IPS-18c (cell line): ENCODE data around the gene COL5A1.
"Not testable (repeated sequence)": the region's sequence is repeated elsewhere in the genome, so short reads cannot be mapped to it uniquely, and the experiment has no call there.

Experiments
- H3K4me3 ChIP-seq: 2 replicates; pipeline ENCODE4 v1.7.0; 2013; ENCODE audit warnings: low read depth, mild to moderate bottlenecking, low read length, moderate library complexity; ENCODE audit not compliant: insufficient read depth
- H3K9me3 ChIP-seq: one replicate; pipeline ENCODE4 v1.6.1; 2013; ENCODE audit warnings: mild to moderate bottlenecking, low read length, moderate library complexity; ENCODE audit not compliant: control insufficient read depth, insufficient read depth

COL5A1 gene

DNA sequence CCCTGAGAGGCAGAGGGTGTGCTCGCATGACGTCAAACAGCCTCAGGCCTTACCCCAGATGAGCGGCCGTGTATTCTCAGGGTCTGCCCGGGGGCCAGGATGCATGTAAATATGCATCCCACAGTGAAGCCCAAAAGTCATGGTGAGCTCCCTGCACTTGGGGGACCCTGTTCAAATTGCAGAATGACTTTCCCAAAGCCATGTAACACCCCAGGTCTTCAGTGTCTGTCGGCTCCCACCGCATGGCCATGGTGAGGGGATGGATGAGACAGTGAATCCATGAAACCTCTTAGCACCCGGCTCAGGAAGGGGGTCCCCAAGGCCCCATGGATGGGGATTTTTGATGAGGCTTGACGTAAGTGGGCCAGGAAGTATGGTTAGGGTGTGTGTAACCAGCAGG is 9.3 kb upstream of the COL5A1 start:
- Histone ChIP-seq H3K9me3 (peaks cover 2% of the 10 kb centered on the region), H3K4me3 (no peak overlapping the region)

DNA sequence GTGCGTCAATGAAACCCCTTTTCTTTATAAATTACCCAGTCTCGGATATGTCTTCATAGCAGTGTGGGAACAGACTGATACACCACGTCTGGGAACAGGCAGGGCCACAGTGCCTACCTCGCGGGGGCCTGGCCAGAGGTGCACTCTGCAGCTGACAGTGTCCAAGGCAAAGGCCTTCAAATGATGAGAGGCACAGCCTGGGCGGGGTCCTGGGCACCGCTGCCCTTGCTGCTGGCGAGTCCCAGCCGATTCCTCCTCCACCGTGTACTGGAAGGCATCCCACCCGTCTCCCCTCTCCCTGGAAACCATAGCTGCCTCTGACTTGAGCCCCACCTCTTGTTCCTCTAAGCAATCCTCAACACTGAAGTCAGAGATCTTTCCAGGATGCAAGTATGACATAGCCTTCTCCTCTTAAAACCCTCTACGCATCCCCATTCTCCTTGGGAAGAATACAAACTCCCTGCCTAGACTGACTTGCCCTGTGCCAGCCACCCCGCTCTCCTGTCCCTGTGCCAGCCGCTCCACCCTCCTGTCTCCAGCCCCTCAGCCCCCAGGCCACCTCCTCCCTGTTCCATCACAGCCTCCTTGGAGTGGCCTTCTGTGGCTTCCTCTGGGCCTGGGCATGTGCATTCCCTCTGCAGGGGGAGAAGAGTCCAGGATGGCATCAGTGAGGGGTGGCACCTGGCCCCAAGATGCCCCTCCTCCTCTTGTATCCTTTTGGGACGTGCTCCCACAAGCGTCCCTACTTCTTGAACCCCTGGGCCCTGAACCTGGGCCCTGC is 8.1 kb upstream of the COL5A1 start:
- H3K4me3 ChIP-seq, result no peak overlapping the region
- H3K9me3 ChIP-seq, result peaks cover 2% of the 10 kb centered on the region

DNA sequence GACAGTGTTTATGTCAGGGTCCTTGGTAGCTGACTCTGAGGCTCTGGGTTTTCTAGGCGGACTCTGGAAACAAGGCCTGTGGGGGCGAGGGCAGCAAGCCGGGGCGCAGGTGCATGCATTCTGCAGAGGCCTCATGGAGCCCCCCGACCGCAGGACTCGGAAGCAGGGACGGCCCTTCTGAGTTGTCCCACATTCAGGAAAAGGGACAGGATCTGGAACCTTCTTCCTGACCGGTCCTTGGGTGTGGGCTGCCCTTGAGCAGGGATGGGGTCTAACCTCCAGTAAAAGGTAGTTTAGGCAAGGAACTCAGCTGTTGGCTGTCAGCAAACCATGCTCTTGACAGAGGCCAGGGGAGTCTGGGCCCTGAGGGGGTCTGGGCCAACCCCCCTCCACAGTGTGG is 7.4 kb upstream of the COL5A1 start:
- H3K4me3 ChIP-seq, result no peak overlapping the region
- H3K9me3 ChIP-seq, result peaks cover 2% of the 10 kb centered on the region

DNA sequence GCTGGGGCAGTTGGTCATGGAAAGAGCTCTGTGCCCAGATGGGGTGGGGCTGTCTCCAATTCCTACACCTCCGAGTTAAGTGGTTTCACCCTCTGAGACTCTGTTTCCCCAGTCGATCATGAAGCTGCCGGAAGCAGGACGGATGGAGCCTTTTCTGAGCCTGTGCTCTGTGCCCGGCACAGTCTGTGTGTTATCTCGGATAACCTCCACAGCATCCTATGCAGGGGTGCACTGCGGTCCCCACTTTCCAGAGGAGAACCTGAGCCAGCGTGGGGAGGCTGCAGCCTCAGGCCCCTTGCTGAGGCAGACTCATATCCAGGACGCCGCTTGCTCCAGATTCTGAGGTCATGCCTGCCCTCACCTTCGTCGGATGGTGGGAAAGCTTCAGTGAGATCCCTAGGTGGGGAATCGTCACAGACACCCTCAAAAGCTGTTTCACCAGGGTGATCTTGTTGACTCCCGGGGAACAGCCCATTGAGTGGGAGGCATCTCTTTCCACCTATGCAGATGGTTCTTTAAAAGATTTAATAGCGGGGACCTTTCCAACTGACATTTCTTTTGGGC is 6.9 kb upstream of the COL5A1 start:
- Histone ChIP-seq H3K9me3 (peaks cover 2% of the 10 kb centered on the region), H3K4me3 (no peak overlapping the region)

DNA sequence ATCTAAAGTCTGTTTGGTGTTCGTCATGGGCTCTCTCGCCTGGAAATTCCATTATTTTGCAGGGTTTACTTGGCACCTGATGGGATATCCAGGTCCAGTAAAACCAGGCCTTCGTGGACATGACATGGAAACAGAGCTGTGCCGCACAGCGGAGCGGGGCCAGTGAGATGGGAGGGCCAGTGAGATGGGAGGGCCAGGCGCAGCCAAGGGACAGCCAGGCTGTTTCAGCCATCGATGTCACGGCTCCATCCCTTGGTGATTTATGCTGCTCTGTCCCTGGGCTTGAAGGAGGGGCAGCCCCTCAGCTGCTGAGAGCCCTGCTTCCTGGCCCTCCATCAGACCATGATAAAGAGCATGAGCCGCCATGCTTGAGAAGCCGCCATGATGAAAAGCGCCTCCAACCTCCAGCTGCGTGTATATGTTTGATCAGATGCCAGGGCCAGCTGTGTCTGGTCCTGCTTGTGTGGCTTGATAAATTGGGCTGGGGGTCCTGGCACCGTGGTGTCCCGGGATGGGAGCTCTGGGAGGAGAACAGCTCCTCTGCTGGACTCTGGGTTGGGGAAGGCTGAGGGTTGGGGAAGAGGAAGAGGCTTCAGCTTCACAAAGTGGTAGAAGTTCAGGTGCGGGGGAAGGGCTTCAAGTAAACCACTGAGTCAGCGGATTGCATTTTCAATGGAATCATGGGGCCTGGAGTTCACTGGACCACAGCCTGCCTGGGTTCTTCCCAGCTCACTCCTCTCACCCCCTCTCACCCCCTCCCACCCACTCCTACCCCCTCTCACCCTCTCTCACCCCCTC is 6.1 kb upstream of the COL5A1 start:
- Histone ChIP-seq H3K4me3 (no peak overlapping the region), H3K9me3 (peaks cover 2% of the 10 kb centered on the region)

DNA sequence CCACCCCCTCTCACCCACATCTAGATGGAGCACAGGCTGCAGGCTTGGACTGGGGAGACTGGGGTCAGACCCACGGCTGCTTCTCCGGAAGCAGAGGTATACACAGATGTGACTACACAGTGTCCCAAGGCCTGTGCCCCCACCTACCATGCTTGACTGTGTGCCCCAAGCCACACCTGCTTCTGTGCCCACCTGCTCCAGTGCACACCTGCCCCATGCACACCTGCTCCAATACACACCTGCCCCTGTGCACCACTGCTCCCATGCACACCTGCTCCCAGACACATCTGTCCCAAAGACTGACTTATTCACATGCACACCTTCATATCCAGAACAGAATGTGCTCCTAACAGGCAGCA is 5.5 kb upstream of the COL5A1 start:
- H3K4me3 ChIP-seq, result no peak overlapping the region

DNA sequence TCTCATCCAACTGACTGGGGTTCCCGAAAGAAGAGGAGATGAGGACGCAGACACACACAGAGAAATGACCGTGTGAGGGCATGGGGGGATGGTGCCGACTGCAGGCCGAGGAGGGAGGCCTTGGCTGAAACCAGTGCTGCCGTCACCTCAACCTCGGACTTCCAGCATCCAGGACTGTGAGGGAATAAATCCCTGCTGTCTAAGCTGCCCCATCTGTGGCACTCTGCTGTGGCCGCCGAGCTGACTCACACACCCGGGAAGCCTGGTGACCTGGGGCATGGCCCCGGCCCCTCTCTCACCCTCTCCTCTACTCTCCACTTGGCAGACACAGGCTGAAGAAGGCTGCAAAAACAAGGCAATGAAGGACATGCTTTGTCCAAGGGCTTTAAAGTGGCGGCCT is 4.4 kb upstream of the COL5A1 start:
- Histone ChIP-seq H3K4me3 (no peak overlapping the region), H3K9me3 (peaks cover 2% of the 10 kb centered on the region)

More for the DNA sequence above, 5.5 kb upstream of the COL5A1 start:
- peaks cover 2% of the 10 kb centered on the region for H3K9me3 ChIP-seq

DNA sequence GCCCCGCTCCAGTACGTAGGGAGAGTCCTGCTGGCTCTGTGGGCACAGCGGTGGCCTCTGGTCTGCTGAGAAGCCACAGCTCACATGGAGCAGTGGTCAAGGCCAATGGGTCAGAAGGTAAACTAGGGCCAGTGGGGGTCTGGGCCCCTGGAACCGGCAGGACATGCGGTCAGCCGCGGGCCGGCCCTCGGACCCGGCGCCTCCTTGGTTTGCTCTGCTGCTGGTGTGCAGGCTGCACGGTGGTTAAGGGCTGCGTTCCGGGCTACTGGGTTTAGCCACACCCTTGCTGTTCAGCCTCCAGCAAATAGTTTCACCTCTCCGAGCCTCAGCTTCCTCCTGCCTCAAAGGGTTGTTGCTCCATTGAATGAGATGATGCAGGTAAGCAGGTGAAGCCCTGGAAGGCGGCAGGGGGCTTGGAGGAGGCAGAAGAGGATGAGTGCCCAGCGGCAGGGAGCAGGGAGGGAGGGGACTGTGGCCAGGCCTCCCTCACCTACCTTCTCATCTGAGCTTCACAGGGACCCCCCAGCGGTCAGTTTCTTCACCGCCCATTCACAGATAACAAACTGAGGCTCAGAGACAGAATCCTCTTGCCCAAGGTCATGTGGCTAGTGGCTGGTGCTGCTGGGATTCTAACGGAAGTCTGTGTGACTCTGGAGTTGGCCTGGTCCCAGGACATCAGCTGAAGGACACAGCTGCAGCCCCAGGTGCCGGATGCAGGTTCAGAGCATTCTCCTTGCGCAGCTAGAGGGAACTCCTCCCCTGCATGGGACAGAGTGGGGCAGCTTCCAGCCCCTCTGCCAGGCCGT is 3.7 kb upstream of the COL5A1 start:
- H3K4me3 ChIP-seq, result no peak overlapping the region
- H3K9me3 ChIP-seq, result peaks cover 2% of the 10 kb centered on the region

DNA sequence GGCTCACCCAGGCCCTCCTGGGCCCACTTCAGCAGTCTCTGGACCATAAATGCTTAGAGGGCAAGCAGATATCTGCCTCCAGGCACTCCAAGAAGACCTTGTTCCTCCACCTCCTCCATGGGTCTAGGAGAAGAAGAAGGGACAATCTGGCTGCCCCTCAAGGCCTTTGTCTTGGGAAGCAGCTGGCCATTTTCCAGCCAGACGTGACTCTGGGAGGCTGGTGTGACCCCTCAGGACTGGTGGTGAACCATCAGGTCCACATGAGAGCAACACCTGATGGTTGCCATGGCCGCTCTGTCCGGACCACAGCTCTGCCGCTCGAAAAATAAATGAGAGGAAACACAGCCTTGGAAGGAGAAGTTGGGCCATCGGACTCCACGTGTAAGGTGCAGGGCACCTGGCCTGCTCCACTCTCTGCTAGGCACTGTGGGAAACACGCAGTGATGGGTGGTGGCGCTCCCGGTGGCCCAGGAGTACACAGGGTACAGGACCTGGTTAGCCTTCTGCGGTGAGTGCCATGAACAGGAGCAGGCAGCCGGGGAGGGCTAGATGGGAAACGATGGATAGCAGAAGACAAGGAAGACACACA is 3.0 kb upstream of the COL5A1 start:
- Histone ChIP-seq H3K9me3 (peaks cover 1% of the 10 kb centered on the region), H3K4me3 (no peak overlapping the region)

DNA sequence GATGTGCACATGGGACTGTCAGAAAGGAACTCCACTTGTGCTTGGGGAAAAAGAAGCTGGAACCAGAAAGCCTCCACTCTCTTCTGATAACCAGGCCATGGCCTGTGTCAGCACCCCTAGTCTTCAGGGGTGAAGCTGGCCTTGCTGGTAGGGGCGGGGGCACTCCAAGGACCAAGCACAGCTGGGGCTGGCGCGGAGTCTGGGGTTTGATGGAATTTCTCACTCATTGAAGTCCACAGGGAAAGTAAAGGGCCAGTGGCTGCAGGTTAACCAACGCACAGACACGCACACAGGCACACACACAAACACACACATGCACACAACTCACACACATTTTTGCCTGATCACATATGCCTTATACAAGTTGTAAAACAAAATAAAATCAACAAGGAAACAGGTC is 1.6 kb upstream of the COL5A1 start:
- H3K4me3 ChIP-seq, result no peak overlapping the region
- no peaks in the 10 kb centered on the region for H3K9me3 ChIP-seq

DNA sequence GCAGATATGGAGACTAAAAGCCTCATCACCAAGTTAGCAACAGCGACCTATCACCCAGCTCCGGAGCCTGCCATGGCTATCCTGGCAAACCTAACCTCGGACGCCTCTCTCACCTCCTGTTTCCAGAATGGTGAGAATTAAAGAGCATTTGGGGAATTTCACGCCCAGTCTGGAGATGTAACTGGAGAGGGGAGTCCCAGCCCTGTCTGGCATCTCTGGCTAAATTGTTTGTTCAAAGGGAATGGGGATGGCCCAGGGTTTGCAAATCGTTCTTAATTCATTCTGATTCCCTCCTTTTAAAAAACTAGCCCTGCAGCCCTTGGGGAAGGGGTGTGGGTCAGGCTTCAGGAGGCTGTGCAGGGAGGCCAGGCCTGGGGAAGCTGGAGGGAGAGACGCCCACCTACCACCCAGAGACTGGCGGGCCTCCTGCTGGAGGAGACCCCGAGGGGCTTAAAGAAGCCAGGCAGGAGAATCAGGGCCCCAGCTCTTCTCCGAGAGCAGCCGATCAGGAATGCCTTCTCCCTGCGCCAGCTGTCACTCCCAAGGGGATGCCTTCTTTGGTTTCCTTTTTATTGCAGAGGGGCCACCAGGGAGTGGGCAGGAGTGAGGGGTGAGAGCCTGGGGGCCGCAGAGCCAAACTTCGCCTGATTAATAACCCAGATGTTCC is 964 bp upstream of the COL5A1 start:
- Histone ChIP-seq H3K4me3 (peak overlapping the region; percentile 65; the same call in 1 of the 2 replicates), H3K9me3 (no peaks in the 10 kb centered on the region)

DNA sequence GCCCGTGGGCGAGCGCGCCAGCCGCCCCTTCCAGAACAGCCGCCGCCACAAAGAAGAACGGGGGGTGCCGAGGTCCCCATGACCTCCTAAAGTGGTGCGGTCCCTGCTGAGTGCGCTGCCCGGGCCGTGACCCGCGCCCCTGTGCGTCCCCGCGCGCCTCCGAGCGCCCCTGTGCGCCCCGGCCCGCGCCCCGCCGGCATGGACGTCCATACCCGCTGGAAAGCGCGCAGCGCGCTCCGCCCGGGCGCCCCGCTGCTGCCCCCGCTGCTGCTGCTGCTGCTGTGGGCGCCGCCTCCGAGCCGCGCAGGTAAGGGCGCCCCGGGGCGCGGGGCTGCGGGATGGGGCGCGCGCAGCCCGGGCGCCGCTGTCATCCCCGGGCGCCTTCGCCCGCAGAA is 384 bp downstream of the COL5A1 start:
- Histone ChIP-seq H3K4me3 (peak overlapping the region; percentile 65), H3K9me3 (no peaks in the 10 kb centered on the region)

DNA sequence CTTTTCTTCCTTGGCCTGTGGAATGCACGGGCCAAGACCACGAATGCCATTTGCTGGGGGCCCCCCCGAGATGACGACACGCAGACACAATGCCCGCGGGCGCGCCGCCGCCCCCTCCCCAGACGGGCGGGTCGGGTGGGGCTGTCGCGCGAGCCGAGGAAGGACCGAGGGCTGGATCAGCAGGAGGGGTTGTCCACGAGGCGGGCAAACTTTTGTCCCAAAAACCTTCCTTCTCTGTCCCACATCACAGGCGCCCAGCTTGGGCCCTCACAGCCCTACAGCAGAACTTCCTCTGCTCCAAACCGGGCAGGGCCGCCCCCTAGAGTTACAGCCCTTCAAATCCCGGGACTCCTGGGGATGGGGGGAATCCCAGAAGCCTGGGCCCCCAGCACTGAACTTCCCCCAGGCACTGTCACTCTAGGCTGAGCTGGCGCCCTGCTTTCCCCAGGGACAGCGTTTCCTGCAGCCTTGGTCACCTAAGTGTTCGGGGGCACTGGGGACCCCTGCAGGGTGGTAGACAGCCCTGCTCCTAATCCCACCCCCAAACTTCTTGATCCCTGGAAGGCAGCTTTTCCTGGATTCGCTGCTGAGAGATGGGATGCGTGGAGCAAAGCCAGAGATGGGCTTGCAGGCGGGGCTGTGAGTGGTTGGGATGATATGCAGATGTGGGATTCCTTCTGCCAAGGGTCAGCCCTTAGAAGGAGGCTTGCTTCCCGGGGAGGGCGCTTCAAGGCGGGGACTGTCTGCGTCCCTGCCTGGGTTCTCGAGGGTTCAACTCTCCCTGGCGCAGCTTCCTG is 980 bp downstream of the COL5A1 start:
- peak overlapping the region; percentile 65 for H3K4me3 ChIP-seq

DNA sequence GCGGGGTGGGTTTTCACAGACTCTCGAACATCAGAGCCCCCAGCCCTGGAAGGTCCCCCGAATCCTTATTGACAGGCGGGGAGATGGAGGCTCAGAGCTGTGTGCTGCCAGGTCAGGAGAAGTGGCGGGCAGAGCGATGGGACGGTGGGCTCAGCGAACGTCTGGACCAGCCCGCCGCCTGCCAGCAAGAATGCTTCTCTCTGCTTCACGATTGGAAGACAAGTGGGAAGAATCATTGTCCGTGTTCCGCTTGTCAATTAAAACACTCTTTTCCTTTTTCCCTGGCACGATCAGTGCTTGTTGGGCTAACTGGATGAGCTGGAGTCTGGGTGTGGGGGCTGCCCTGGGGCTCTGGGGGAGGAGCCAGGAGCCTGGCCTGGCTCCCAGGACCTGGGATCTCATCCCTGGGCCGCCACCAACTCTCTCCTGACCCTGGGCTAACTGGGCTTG is 1.6 kb downstream of the COL5A1 start:
- H3K4me3 ChIP-seq, result peak overlapping the region; percentile 65; the same call in 1 of the 2 replicates

More for the DNA sequence above, 980 bp downstream of the COL5A1 start:
- no peaks in the 10 kb centered on the region for H3K9me3 ChIP-seq

DNA sequence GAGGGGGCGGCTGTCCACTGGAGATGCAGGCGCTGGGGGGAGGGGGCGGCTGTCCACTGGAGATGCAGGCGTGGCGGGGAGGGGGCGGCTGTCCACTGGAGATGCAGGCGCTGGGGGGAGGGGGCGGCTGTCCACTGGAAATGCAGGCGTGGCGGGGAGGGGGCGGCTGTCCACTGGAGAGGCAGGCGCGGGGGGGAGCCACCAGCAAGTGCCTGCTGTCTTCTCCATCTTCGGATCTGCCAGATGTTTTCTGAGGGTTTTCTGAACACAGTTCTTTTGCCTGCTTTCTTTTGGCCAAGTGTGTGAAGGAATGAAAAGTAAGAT is 2.8 kb downstream of the COL5A1 start:
- not testable (repeated sequence) for H3K9me3 ChIP-seq, H3K4me3 ChIP-seq

More for the DNA sequence above, 1.6 kb downstream of the COL5A1 start:
- no peaks in the 10 kb centered on the region for H3K9me3 ChIP-seq
